ENCODE results near the gene ST6GALNAC1.

ST6GALNAC1 gene

GRCh38 chr17:76670020-76670717 lies 26.6 kb upstream of the ST6GALNAC1 start:
- peaks cover 10% of the 10 kb centered on the region for H3K36me3 ChIP-seq
- no peak for TF ChIP-seq Cebpa-rat (IDR thresholded peaks at IDR 0.05)
- H3K9me3 ChIP-seq: peaks cover 10% of the 10 kb centered on the region; the same call in 1 of the 2 replicates
- H4K20me1 ChIP-seq: no peaks in the 10 kb centered on the region
- H3K4me3 ChIP-seq: no peak overlapping the region
- H3K4me2 ChIP-seq: no peak overlapping the region
- no peak overlapping the region for H3K27ac ChIP-seq
- H3K4me1 ChIP-seq: peaks cover 42% of the 10 kb centered on the region
- H3K27me3 ChIP-seq: no peaks in the 10 kb centered on the region
- H3K9ac ChIP-seq: no peak overlapping the region

GRCh38 chr17:76667786-76668453 lies 24.4 kb upstream of the ST6GALNAC1 start:
- H3K36me3 ChIP-seq: no peaks in the 10 kb centered on the region
- H3K4me2 ChIP-seq: no peak overlapping the region
- no peaks in the 10 kb centered on the region for H4K20me1 ChIP-seq
- H3K9me3 ChIP-seq: peaks cover 10% of the 10 kb centered on the region; the same call in 1 of the 2 replicates
- no peaks in the 10 kb centered on the region for H3K27me3 ChIP-seq
- TF ChIP-seq Cebpa-rat (IDR thresholded peaks at IDR 0.05): no peak
- H3K4me3 ChIP-seq: no peak overlapping the region
- H3K9ac ChIP-seq: no peak overlapping the region
- H3K4me1 ChIP-seq: peaks cover 30% of the 10 kb centered on the region
- H3K27ac ChIP-seq: no peak overlapping the region

GRCh38 chr17:76667491-76667755 lies 23.9 kb upstream of the ST6GALNAC1 start:
- Histone ChIP-seq H3K4me3 (no peak overlapping the region), H4K20me1 (no peaks in the 10 kb centered on the region), H3K27ac (no peak overlapping the region), H3K27me3 (no peaks in the 10 kb centered on the region), H3K9ac (no peak overlapping the region), H3K4me1 (peaks cover 25% of the 10 kb centered on the region), H3K4me2 (no peak overlapping the region), H3K36me3 (no peaks in the 10 kb centered on the region), H3K9me3 (peaks cover 10% of the 10 kb centered on the region; the same call in 1 of the 2 replicates)
- TF ChIP-seq Cebpa-rat (IDR thresholded peaks at IDR 0.05): no peak

- TF ChIP-seq Cebpa-rat (IDR thresholded peaks at IDR 0.05): no peak
These were observed 17.1 kb upstream of the ST6GALNAC1 start for GRCh38 chr17:76660656-76661042.

GRCh38 chr17:76659928-76660655 lies 16.5 kb upstream of the ST6GALNAC1 start:
- Histone ChIP-seq H3K36me3 (no peaks in the 10 kb centered on the region), H3K9ac (peak overlapping the region; percentile 24; the same call in 1 of the 2 replicates)

More at GRCh38 chr17:76660656-76661042, 17.1 kb upstream of the ST6GALNAC1 start:
- Histone ChIP-seq H4K20me1 (no peaks in the 10 kb centered on the region), H3K27me3 (no peaks in the 10 kb centered on the region), H3K9me3 (no peaks in the 10 kb centered on the region), H3K27ac (no peak overlapping the region), H3K4me3 (no peak overlapping the region), H3K4me2 (peak overlapping the region; percentile 66), H3K9ac (no peak overlapping the region), H3K36me3 (no peaks in the 10 kb centered on the region), H3K4me1 (peaks cover 28% of the 10 kb centered on the region)

GRCh38 chr17:76658242-76658662 lies 14.7 kb upstream of the ST6GALNAC1 start:
- H3K27ac ChIP-seq: peak overlapping the region; percentile 20; the same call in 1 of the 2 replicates
- no peak overlapping the region for H3K9ac ChIP-seq
- no peak for TF ChIP-seq Cebpa-rat (IDR thresholded peaks at IDR 0.05)
- H3K4me1 ChIP-seq: peaks cover 28% of the 10 kb centered on the region
- H4K20me1 ChIP-seq: no peaks in the 10 kb centered on the region
- no peak overlapping the region for H3K4me3 ChIP-seq
- no peaks in the 10 kb centered on the region for H3K27me3 ChIP-seq
- H3K36me3 ChIP-seq: no peaks in the 10 kb centered on the region
- no peak overlapping the region for H3K4me2 ChIP-seq
- peaks cover 2% of the 10 kb centered on the region for H3K9me3 ChIP-seq

More at GRCh38 chr17:76659928-76660655, 16.5 kb upstream of the ST6GALNAC1 start:
- H3K27me3 ChIP-seq: no peaks in the 10 kb centered on the region
- H3K4me3 ChIP-seq: no peak overlapping the region
- H4K20me1 ChIP-seq: no peaks in the 10 kb centered on the region
- peaks cover 28% of the 10 kb centered on the region for H3K4me1 ChIP-seq
- no peak for TF ChIP-seq Cebpa-rat (IDR thresholded peaks at IDR 0.05)
- H3K27ac ChIP-seq: peak overlapping the region; percentile 18; the same call in 1 of the 2 replicates
- H3K4me2 ChIP-seq: peak overlapping the region; percentile 66
- no peaks in the 10 kb centered on the region for H3K9me3 ChIP-seq

- H3K4me1 ChIP-seq: peaks cover 28% of the 10 kb centered on the region
- H3K4me2 ChIP-seq: no peak overlapping the region
- H3K9ac ChIP-seq: no peak overlapping the region
- H3K9me3 ChIP-seq: peaks cover 7% of the 10 kb centered on the region
- no peak overlapping the region for H3K27ac ChIP-seq
- no peak for TF ChIP-seq Cebpa-rat (IDR thresholded peaks at IDR 0.05)
- H3K27me3 ChIP-seq: no peaks in the 10 kb centered on the region
- no peaks in the 10 kb centered on the region for H3K36me3 ChIP-seq
- no peak overlapping the region for H3K4me3 ChIP-seq
- no peaks in the 10 kb centered on the region for H4K20me1 ChIP-seq
These were observed 14.1 kb upstream of the ST6GALNAC1 start for GRCh38 chr17:76657505-76658241.

GRCh38 chr17:76654408-76654807 lies 10.9 kb upstream of the ST6GALNAC1 start:
- no peak overlapping the region for H3K4me2 ChIP-seq
- H3K27ac ChIP-seq: no peak overlapping the region
- no peaks in the 10 kb centered on the region for H4K20me1 ChIP-seq
- no peak for TF ChIP-seq Cebpa-rat (IDR thresholded peaks at IDR 0.05)
- H3K9me3 ChIP-seq: peaks cover 18% of the 10 kb centered on the region
- no peak overlapping the region for H3K4me3 ChIP-seq
- H3K36me3 ChIP-seq: no peaks in the 10 kb centered on the region
- peaks cover 13% of the 10 kb centered on the region for H3K4me1 ChIP-seq
- no peaks in the 10 kb centered on the region for H3K27me3 ChIP-seq
- no peak overlapping the region for H3K9ac ChIP-seq

GRCh38 chr17:76650504-76650903 lies 6.9 kb upstream of the ST6GALNAC1 start:
- no peak for TF ChIP-seq Cebpa-rat (IDR thresholded peaks at IDR 0.05)
- Histone ChIP-seq H3K4me2 (no peak overlapping the region), H4K20me1 (no peaks in the 10 kb centered on the region), H3K27me3 (no peaks in the 10 kb centered on the region), H3K4me1 (no peaks in the 10 kb centered on the region), H3K9me3 (peaks cover 44% of the 10 kb centered on the region), H3K9ac (no peak overlapping the region), H3K36me3 (no peaks in the 10 kb centered on the region), H3K27ac (no peak overlapping the region), H3K4me3 (no peak overlapping the region)
